GM12878 (cell line): Measurements from ENCODE around the gene HOXA1. TPM values are rescaled to one million over a fixed set of nuclear protein-coding genes. Genes with fewer than 3 reads are reported as not detected.

Experiments
- ATAC-seq: fragments of 200-7000 bp; cut with Tn5 transposase; 3 replicates; pipeline ENCODE4 v1.9.1; 2020; ENCODE audit warnings: mild to moderate bottlenecking, moderate library complexity
- BruUV-seq: library from RNA; stranded (reverse); fragments of 400-500 nt; replicated peaks from 2 replicates; lab custom pipeline; 2021; lab: Mats Ljungman, UMichigan
- CTCF ChIA-PET: fragments of 300-600 bp; sonication (Branson Sonifier 250); formaldehyde crosslinking; extraction: SDS; loops from one replicate; lab custom pipeline; 2021; ENCODE audit warnings: inconsistent platforms; lab: Yijun Ruan, JAX
- POLR2A ChIA-PET: fragments of 350-600 bp; formaldehyde crosslinking; extraction: SDS; loops from one replicate; lab custom pipeline; 2021; ENCODE audit warnings: inconsistent platforms; lab: Charles Lee
- RAD21 ChIA-PET: fragments of 300-600 bp; sonication (Branson Sonifier 250); formaldehyde crosslinking; loops from one replicate; lab custom pipeline; 2023; ENCODE audit warnings: antibody characterized with exemption; ENCODE audit not compliant: unreplicated experiment; lab: Charles Lee
- SMC1A ChIA-PET: fragments of 300-600 bp; sonication (Branson Sonifier 250); formaldehyde crosslinking; loops from one replicate; lab custom pipeline; 2023; ENCODE audit not compliant: unreplicated experiment, uncharacterized antibody; lab: Charles Lee
- DNase-seq: peaks from one replicate; pipeline ENCODE4 v3.0.0-alpha.2; 2011; ENCODE audit warnings: low read depth, low spot score
- FAIRE-seq: peaks from 3 replicates; lab custom pipeline; 2011; peaks lifted over from hg19 to GRCh38; lab: Jason Lieb, UNC
- H2AFZ ChIP-seq: 2 replicates; pipeline ENCODE4 v1.6.0; 2011; ENCODE audit warnings: low read depth, low read length, control low read depth; ENCODE audit not compliant: control insufficient read depth
- H3K27ac ChIP-seq: 2 replicates; pipeline ENCODE4 v1.5.1; 2011; ENCODE audit warnings: control low read depth; ENCODE audit not compliant: control insufficient read depth, insufficient read depth
- H3K27me3 ChIP-seq, 2 experiments: replicated peaks in 1 of 2; 2 replicates each; pipeline versions ENCODE4 v1.6.0 to v1.6.1; 2011; ENCODE audit warnings: low read length in 1 of 2; ENCODE audit not compliant: control insufficient read depth in 2 of 2, insufficient read depth in 2 of 2
- H3K36me3 ChIP-seq, 2 experiments: 2 replicates each; pipeline ENCODE4 v1.5.1; 2011; ENCODE audit warnings: low read length in 1 of 2; ENCODE audit not compliant: control insufficient read depth in 2 of 2, insufficient read depth in 2 of 2
- H3K4me1 ChIP-seq: 2 replicates; pipeline ENCODE4 v1.6.1; 2011; ENCODE audit warnings: mild to moderate bottlenecking, low read length, moderate library complexity, mixed read lengths; ENCODE audit not compliant: control insufficient read depth, insufficient read depth
- H3K4me2 ChIP-seq: 2 replicates; pipeline ENCODE4 v1.6.0; 2011; ENCODE audit warnings: control low read depth; ENCODE audit not compliant: control insufficient read depth, insufficient read depth
- H3K4me3 ChIP-seq: fragments of 200-600 bp; sonication (generic); 2 replicates; pipeline ENCODE4 v1.5.1; 2016
- H3K79me2 ChIP-seq: 2 replicates; pipeline ENCODE4 v1.6.0; 2011; ENCODE audit warnings: low read length; ENCODE audit not compliant: control insufficient read depth, insufficient read depth
- H3K9ac ChIP-seq: 2 replicates; pipeline ENCODE4 v1.8.0; 2011; ENCODE audit warnings: low read length, control low read depth, mixed read lengths; ENCODE audit not compliant: control insufficient read depth, insufficient read depth
- H3K9me3 ChIP-seq: replicated peaks from 3 replicates; pipeline ENCODE4 v1.5.1; 2011; ENCODE audit warnings: mild to moderate bottlenecking, low read length; ENCODE audit not compliant: control insufficient read depth, insufficient read depth
- H4K20me1 ChIP-seq: 2 replicates; pipeline ENCODE4 v1.6.0; 2011; ENCODE audit not compliant: control insufficient read depth, insufficient read depth
- CBX5 ChIP-seq: sonication (generic); IDR thresholded peaks from 2 replicates; pipeline ENCODE4 v1.6.1; 2016; ENCODE audit warnings: low read depth, moderate library complexity, mild to moderate bottlenecking, inconsistent platforms
- CHD4 ChIP-seq: fragments of 200-600 bp; sonication (generic); IDR thresholded peaks from 2 replicates; pipeline ENCODE4 v1.6.1; 2016; ENCODE audit warnings: mild to moderate bottlenecking
- HCFC1 ChIP-seq: fragments of 150-350 bp; IDR thresholded peaks from 2 replicates; pipeline ENCODE4 v1.6.1; 2014; ENCODE audit warnings: low read length
- NBN ChIP-seq: fragments of 450-650 bp; IDR thresholded peaks from 2 replicates; pipeline ENCODE4 v1.6.1; 2016
- SIN3A ChIP-seq: IDR thresholded peaks from 2 replicates; pipeline ENCODE4 v1.6.1; 2012; ENCODE audit warnings: low read depth, low read length, improper control_type of control experiment
- SUZ12 ChIP-seq: fragments of 200-600 bp; sonication (generic); IDR thresholded peaks from one replicate; pipeline ENCODE4 v1.6.1; 2018; ENCODE audit warnings: antibody characterized with exemption, mild to moderate bottlenecking; ENCODE audit not compliant: unreplicated experiment
- ZNF24 ChIP-seq: fragments of 450-650 bp; IDR thresholded peaks from 2 replicates; pipeline ENCODE4 v1.6.1; 2017; ENCODE audit warnings: antibody characterized with exemption, mild to moderate bottlenecking
- WGBS: methylation state at CpG from one replicate; pipeline ENCODE4 v1.1.6; 2016; ENCODE audit warnings: low lambda C conversion rate; ENCODE audit not compliant: insufficient replicate concordance, insufficient coverage; ENCODE audit errors: missing lambda C conversion rate; 5-methylcytosine and 5-hydroxymethylcytosine counted together
- in situ Hi-C: fragments of 300-500 bp; cut with MboI; formaldehyde crosslinking; loops from 9 replicates; pipeline ENCODE4 v1.14.3; 2018; ENCODE audit warnings: mixed read lengths
- intact Hi-C: fragments of 100-400 bp; cut with micrococcal nuclease; formaldehyde crosslinking; loops from one replicate; pipeline ENCODE4 v1.14.2; 2022; ENCODE audit not compliant: unreplicated experiment
- polyA plus RNA-seq, 11 experiments: library from polyadenylated mRNA; depleted of rRNA in 4 of 11; unstranded in 6 of 11; stranded (reverse) in 5 of 11; fragments of >200 nt; fragmentation: Nextera tagmentation in 4 of 11; fragmentation: Illumina TruSeq in 1 of 11; extraction: Ambion mirVana in 4 of 11; extraction: Trizol in 1 of 11; gene quantifications; 1 replicate in 1 of 11; 2 replicates in 10 of 11; pipeline versions ENCODE4 v1.2.1 to v1.2.3, GENCODE V29; 2011 to 2016; ENCODE audit warnings: inconsistent platforms in 2 of 11, missing spikeins in 2 of 11, low read depth in 1 of 11
- total RNA-seq, 4 experiments: library from RNA; depleted of rRNA in 3 of 4; stranded (reverse); fragments of >200 nt in 3 of 4; fragmentation: Illumina TruSeq in 1 of 4; extraction: Trizol in 1 of 4; gene quantifications; 2 replicates each; pipeline versions ENCODE4 v1.2.1 to v1.2.3, GENCODE V29; 2013 to 2021
- TF ChIP-seq, protein P1 (sequence below): IDR thresholded peaks from 2 replicates; pipeline ENCODE4 v1.6.1; 2012; ENCODE audit warnings: improper control_type of control experiment, low read depth, low read length; ENCODE audit not compliant: insufficient replicate concordance
- TF ChIP-seq, protein P2 (sequence below): fragments of 150-350 bp; IDR thresholded peaks from 2 replicates; pipeline ENCODE4 v1.6.1; 2016; ENCODE audit warnings: low read depth, low read length

The HOXA1 gene
- total and polyA plus RNA-seq, 10 of the 15 experiments (the other 5 are each of a cell fraction or from before 2014, with no cell fraction given): 0.06 to 1.7 (median 0.18) TPM; not detected in 3

DNA sequence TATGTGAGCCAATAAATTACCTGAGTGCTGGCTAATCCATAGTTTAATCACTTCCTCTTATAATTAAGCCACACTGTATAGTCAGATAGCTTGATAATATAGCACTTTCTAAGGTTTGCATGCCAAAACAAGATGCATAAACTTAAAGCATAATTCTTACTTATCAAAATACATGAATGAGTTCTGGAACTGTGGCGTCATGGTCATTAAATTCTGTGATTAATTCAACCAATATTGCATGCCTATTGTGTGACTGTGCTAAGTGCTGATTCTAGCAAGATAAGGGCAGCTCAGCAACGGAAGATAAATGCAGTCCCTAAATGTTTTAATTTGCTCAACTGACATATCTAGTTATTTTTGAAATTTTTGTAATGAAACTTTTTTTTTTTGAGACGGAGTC is 29.7 kb downstream of the HOXA1 start:
- RAD21 ChIA-PET: interaction anchor here (0.9 to 1.1 kb wide), 2 partner anchors 20 to 26 kb away, joined by 3 read pairs; no protein-coding TSS in a partner anchor
- no peaks in the 10 kb centered on the region for H3K79me2 ChIP-seq
- ATAC-seq (no peak), FAIRE-seq (no peak), DNase-seq (no peak)
- 37% methylated on average over 3 of the region's 3 CpGs for WGBS
- SMC1A ChIA-PET: interaction anchor here (0.9 to 1.1 kb wide), 2 partner anchors 24 to 203 kb away, joined by 3 read pairs; no protein-coding TSS in a partner anchor
- no peaks in the 10 kb centered on the region for H3K4me1 ChIP-seq
- H3K36me3 ChIP-seq: no peaks in the 10 kb centered on the region
- CTCF ChIA-PET: interaction anchor here (1.3 kb wide), 1 partner anchor 17 kb away, joined by 3 read pairs; no protein-coding TSS in a partner anchor
- no peaks in the 10 kb centered on the region for H3K9me3 ChIP-seq
- in situ Hi-C loops (no loop called here), intact Hi-C loops (no loop called here)
- no peaks in the 10 kb centered on the region for H3K27me3 ChIP-seq
- BruUV-seq: no TSS peak
- POLR2A ChIA-PET: interaction anchor here (0.8 to 1.9 kb wide), 2 partner anchors 10 to 17 kb away, joined by 3 to 8 read pairs; no protein-coding TSS in a partner anchor
- no peak overlapping the region for H3K9ac ChIP-seq
- H4K20me1 ChIP-seq: no peaks in the 10 kb centered on the region
- no peak overlapping the region for H3K27ac ChIP-seq
- H3K4me2 ChIP-seq: no peak overlapping the region
- no peak overlapping the region for H2AFZ ChIP-seq
- TF ChIP-seq, protein P1, sequence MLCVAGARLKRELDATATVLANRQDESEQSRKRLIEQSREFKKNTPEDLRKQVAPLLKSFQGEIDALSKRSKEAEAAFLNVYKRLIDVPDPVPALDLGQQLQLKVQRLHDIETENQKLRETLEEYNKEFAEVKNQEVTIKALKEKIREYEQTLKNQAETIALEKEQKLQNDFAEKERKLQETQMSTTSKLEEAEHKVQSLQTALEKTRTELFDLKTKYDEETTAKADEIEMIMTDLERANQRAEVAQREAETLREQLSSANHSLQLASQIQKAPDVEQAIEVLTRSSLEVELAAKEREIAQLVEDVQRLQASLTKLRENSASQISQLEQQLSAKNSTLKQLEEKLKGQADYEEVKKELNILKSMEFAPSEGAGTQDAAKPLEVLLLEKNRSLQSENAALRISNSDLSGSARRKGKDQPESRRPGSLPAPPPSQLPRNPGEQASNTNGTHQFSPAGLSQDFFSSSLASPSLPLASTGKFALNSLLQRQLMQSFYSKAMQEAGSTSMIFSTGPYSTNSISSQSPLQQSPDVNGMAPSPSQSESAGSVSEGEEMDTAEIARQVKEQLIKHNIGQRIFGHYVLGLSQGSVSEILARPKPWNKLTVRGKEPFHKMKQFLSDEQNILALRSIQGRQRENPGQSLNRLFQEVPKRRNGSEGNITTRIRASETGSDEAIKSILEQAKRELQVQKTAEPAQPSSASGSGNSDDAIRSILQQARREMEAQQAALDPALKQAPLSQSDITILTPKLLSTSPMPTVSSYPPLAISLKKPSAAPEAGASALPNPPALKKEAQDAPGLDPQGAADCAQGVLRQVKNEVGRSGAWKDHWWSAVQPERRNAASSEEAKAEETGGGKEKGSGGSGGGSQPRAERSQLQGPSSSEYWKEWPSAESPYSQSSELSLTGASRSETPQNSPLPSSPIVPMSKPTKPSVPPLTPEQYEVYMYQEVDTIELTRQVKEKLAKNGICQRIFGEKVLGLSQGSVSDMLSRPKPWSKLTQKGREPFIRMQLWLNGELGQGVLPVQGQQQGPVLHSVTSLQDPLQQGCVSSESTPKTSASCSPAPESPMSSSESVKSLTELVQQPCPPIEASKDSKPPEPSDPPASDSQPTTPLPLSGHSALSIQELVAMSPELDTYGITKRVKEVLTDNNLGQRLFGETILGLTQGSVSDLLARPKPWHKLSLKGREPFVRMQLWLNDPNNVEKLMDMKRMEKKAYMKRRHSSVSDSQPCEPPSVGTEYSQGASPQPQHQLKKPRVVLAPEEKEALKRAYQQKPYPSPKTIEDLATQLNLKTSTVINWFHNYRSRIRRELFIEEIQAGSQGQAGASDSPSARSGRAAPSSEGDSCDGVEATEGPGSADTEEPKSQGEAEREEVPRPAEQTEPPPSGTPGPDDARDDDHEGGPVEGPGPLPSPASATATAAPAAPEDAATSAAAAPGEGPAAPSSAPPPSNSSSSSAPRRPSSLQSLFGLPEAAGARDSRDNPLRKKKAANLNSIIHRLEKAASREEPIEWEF: no peak
- no peak for TF ChIP-seq ZNF24
- TF ChIP-seq, protein P2, sequence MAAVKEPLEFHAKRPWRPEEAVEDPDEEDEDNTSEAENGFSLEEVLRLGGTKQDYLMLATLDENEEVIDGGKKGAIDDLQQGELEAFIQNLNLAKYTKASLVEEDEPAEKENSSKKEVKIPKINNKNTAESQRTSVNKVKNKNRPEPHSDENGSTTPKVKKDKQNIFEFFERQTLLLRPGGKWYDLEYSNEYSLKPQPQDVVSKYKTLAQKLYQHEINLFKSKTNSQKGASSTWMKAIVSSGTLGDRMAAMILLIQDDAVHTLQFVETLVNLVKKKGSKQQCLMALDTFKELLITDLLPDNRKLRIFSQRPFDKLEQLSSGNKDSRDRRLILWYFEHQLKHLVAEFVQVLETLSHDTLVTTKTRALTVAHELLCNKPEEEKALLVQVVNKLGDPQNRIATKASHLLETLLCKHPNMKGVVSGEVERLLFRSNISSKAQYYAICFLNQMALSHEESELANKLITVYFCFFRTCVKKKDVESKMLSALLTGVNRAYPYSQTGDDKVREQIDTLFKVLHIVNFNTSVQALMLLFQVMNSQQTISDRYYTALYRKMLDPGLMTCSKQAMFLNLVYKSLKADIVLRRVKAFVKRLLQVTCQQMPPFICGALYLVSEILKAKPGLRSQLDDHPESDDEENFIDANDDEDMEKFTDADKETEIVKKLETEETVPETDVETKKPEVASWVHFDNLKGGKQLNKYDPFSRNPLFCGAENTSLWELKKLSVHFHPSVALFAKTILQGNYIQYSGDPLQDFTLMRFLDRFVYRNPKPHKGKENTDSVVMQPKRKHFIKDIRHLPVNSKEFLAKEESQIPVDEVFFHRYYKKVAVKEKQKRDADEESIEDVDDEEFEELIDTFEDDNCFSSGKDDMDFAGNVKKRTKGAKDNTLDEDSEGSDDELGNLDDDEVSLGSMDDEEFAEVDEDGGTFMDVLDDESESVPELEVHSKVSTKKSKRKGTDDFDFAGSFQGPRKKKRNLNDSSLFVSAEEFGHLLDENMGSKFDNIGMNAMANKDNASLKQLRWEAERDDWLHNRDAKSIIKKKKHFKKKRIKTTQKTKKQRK: no peak
- no peak for TF ChIP-seq SUZ12
- no peak for TF ChIP-seq CBX5
- no peak for TF ChIP-seq CHD4
- no peak for TF ChIP-seq NBN
- TF ChIP-seq SIN3A: no peak
- TF ChIP-seq HCFC1: no peak
- H3K4me3 ChIP-seq: no peak overlapping the region
